ENCODE data around the gene SIGLEC12.
A peak's percentile ranks its signal among the peaks of the same experiment; 100 is the strongest.

The SIGLEC12 gene

GRCh38 chr19:51501594-51502263 lies at the start of gene SIGLEC12:
SIGLEC12 (minus strand) TSS chr19:51501800; CDS start chr19:51501733, 67 bp downstream.
- no peak for DNase-seq (ENCODE audit: low spot score)

GRCh38 chr19:51550848-51551672 lies 49.5 kb upstream of the SIGLEC12 start:
- DNase-seq (ENCODE audit: low spot score), result no peak

GRCh38 chr19:51549533-51550324 lies 48.1 kb upstream of the SIGLEC12 start:
- DNase-seq (ENCODE audit: low spot score), result no peak

GRCh38 chr19:51548891-51549305 lies 47.3 kb upstream of the SIGLEC12 start:
- DNase-seq (ENCODE audit: low spot score), result no peak

GRCh38 chr19:51548213-51548651 lies 46.6 kb upstream of the SIGLEC12 start:
- DNase-seq (ENCODE audit: low spot score), result no peak

- DNase-seq (ENCODE audit: low spot score), result no peak
Measured at GRCh38 chr19:51547397-51548212, 46.0 kb upstream of the SIGLEC12 start.

- DNase-seq (ENCODE audit: low spot score), result peak; percentile 32
Measured at GRCh38 chr19:51546650-51547396, 45.2 kb upstream of the SIGLEC12 start.

GRCh38 chr19:51546107-51546649 lies 44.6 kb upstream of the SIGLEC12 start:
- DNase-seq (ENCODE audit: low spot score), result no peak

GRCh38 chr19:51544038-51544437 lies 42.4 kb upstream of the SIGLEC12 start:
- no peak for DNase-seq (ENCODE audit: low spot score)

GRCh38 chr19:51542699-51543098 lies 41.1 kb upstream of the SIGLEC12 start:
- DNase-seq (ENCODE audit: low spot score), result no peak

- no peak for DNase-seq (ENCODE audit: low spot score)
Measured at GRCh38 chr19:51541458-51542357, 40.1 kb upstream of the SIGLEC12 start.

GRCh38 chr19:51539821-51540366 lies 38.3 kb upstream of the SIGLEC12 start:
- DNase-seq (ENCODE audit: low spot score), result no peak

GRCh38 chr19:51535535-51535934 lies 33.9 kb upstream of the SIGLEC12 start:
- DNase-seq (ENCODE audit: low spot score), result no peak

GRCh38 chr19:51531349-51532315 lies 30.0 kb upstream of the SIGLEC12 start, which contains the start of gene SIGLEC6:
SIGLEC6 (minus strand) TSS chr19:51531670; CDS start chr19:51531648, 22 bp downstream.
- no peak for DNase-seq (ENCODE audit: low spot score)

- DNase-seq (ENCODE audit: low spot score), result no peak
Measured at GRCh38 chr19:51530616-51531015, 29.0 kb upstream of the SIGLEC12 start.

- DNase-seq (ENCODE audit: low spot score), result no peak
Measured at GRCh38 chr19:51529301-51529700, 27.7 kb upstream of the SIGLEC12 start.

GRCh38 chr19:51525651-51526050 lies 24.1 kb upstream of the SIGLEC12 start:
- no peak for DNase-seq (ENCODE audit: low spot score)

All from activated CD4-positive, alpha-beta T cell treated with anti-CD3 and anti-CD28 coated beads, Interleukin-2, Interleukin-4, amounts not matched to agents 100 ng/mL and 50 ng/mL, durations not matched to agents 16 hours and 8 hours (primary cell).